Prostate gland (tissue), 2 donors: ENCODE results near the gene ARFGAP3. TPM values are rescaled to one million over a fixed set of nuclear protein-coding genes. Genes with fewer than 3 reads are reported as not detected.
"Not testable (repeated sequence)": the region's sequence is repeated elsewhere in the genome, so short reads cannot be mapped to it uniquely, and the experiment has no call there.

ENCODE experiments used
- DNase-seq: peaks from one replicate; pipeline ENCODE4 v3.0.0-alpha.2; 2019; ENCODE audit warnings: low spot score
- H3K27ac ChIP-seq, 2 donors: fragments of 200-600 bp; sonication (generic); 2 replicates each; pipeline ENCODE4 v1.5.1; 2017 to 2019
- H3K27me3 ChIP-seq: fragments of 200-600 bp; sonication (generic); replicated peaks from 2 replicates; pipeline ENCODE4 v1.5.1; 2019; ENCODE audit not compliant: insufficient read depth
- H3K36me3 ChIP-seq, 2 donors: fragments of 200-600 bp; sonication (generic); 1 replicate in 1 of 2; 2 replicates in 1 of 2; pipeline versions ENCODE4 v1.5.1 to v1.8.1; 2017 to 2019
- H3K4me1 ChIP-seq: fragments of 200-600 bp; sonication (generic); replicated peaks from 2 replicates; pipeline ENCODE4 v1.5.1; 2019
- H3K4me3 ChIP-seq, 2 donors: fragments of 200-600 bp; sonication (generic); 2 replicates each; pipeline ENCODE4 v1.5.1; 2017 to 2019
- H3K9me3 ChIP-seq: fragments of 200-600 bp; sonication (generic); 2 replicates; pipeline ENCODE4 v1.5.1; 2017
- POLR2A ChIP-seq: fragments of 450-650 bp; IDR thresholded peaks from one replicate; pipeline ENCODE4 v1.6.1; 2016; ENCODE audit warnings: antibody characterized with exemption, mild to moderate bottlenecking
- POLR2AphosphoS5 ChIP-seq: sonication (generic); formaldehyde crosslinking; IDR thresholded peaks from one replicate; pipeline ENCODE4 v1.6.1; 2017; ENCODE audit warnings: antibody characterized with exemption
- WGBS: methylation state at CpG from one replicate; pipeline ENCODE4 v1.1.5; 2018; 5-methylcytosine and 5-hydroxymethylcytosine counted together
- intact Hi-C: fragments of 100-400 bp; cut with DNase I; formaldehyde crosslinking; loops from one replicate; pipeline ENCODE4 v1.14.2; 2022
- total RNA-seq, 2 donors: library from RNA; depleted of rRNA; stranded (reverse); fragments of >200 nt; gene quantifications; one replicate each; pipeline ENCODE4 v1.1.0, GENCODE V29; 2016
- TF ChIP-seq, protein P1 (sequence below), 4 experiments: fragments of 200-600 bp in 2 of 4; fragments of 450-650 bp in 2 of 4; sonication (generic) in 2 of 4; IDR thresholded peaks; 1 replicate in 3 of 4; 2 replicates in 1 of 4; pipeline ENCODE4 v1.5.1; 2016 to 2019; ENCODE audit warnings: antibody characterized with exemption in 4 of 4, mild to moderate bottlenecking in 2 of 4, moderate library complexity in 2 of 4

Gene ARFGAP3
- total RNA-seq, 2 donors from 2014 or later, result 92.9 to 127 TPM

DNA sequence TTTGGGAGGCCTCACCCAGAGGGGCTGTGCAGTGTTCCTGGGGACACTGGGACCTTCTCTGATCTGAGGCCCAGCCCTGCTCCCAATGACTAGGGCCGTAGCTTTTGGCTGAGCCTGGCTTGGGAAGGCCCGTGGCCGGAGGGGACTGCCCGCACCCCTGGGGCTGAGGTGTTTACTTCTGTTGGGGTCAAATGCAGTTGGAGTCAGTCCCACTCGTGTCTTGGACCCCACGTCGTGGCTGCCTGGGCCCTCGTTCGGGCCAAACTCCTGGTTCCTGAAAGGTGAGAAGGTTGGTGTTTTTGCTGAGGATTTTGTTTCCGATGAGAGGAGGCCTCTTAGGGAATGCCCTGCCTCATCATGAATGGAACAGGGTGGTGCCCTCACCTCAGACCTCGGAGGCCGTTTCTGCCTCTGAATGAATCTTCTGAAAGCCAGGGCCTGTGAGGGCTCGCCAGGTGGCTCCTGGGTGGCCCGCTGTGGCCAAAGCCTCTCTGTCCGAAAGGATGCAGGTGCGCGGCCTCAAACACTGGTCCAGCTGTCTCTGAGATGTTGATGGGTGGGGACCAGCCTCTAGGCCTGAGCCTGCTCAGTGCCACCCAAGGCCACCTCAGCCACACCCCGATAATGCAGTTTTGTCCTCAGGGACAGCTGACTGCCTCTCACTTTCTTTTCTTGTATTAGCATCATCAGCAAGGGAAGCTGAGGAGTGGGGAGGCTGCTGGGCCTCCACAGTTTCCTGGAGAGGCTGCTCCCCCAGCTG is 96.1 kb downstream of the ARFGAP3 start:
- 74% methylated on average over 16 of the region's 18 CpGs for WGBS
- Histone ChIP-seq H3K27me3 (no peaks in the 10 kb centered on the region), H3K9me3 (no peaks in the 10 kb centered on the region), H3K4me3 (no peak overlapping the region), H3K36me3 (no peaks in the 10 kb centered on the region), H3K27ac (no peak overlapping the region), H3K4me1 (no peaks in the 10 kb centered on the region)
- intact Hi-C loops, result no loop called here
- TF ChIP-seq POLR2AphosphoS5, result no peak
- TF ChIP-seq, protein P1, sequence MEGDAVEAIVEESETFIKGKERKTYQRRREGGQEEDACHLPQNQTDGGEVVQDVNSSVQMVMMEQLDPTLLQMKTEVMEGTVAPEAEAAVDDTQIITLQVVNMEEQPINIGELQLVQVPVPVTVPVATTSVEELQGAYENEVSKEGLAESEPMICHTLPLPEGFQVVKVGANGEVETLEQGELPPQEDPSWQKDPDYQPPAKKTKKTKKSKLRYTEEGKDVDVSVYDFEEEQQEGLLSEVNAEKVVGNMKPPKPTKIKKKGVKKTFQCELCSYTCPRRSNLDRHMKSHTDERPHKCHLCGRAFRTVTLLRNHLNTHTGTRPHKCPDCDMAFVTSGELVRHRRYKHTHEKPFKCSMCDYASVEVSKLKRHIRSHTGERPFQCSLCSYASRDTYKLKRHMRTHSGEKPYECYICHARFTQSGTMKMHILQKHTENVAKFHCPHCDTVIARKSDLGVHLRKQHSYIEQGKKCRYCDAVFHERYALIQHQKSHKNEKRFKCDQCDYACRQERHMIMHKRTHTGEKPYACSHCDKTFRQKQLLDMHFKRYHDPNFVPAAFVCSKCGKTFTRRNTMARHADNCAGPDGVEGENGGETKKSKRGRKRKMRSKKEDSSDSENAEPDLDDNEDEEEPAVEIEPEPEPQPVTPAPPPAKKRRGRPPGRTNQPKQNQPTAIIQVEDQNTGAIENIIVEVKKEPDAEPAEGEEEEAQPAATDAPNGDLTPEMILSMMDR (IDR thresholded peaks at IDR 0.05), result no peak
- no peak for TF ChIP-seq POLR2A
- DNase-seq, result no peak

- H3K27ac ChIP-seq, result no peak overlapping the region
- TF ChIP-seq POLR2A, result no peak
- TF ChIP-seq, protein P1 (IDR thresholded peaks at IDR 0.05), result no peak
- TF ChIP-seq POLR2AphosphoS5, result no peak
- 64% methylated on average over 23 of the region's 23 CpGs for WGBS
- no peak overlapping the region for H3K4me3 ChIP-seq
- no peaks in the 10 kb centered on the region for H3K9me3 ChIP-seq
- H3K4me1 ChIP-seq, result no peaks in the 10 kb centered on the region
- H3K27me3 ChIP-seq, result no peaks in the 10 kb centered on the region
- no peak for DNase-seq
- intact Hi-C loops, result no loop called here
- no peaks in the 10 kb centered on the region for H3K36me3 ChIP-seq
Measured at GRCh38 chr22:42758931-42759629, 98.0 kb downstream of the ARFGAP3 start.

GRCh38 chr22:42755553-42755952 is 101.5 kb downstream of the ARFGAP3 start:
- intact Hi-C loops, H3K4me3 ChIP-seq, H3K27ac ChIP-seq, H3K4me1 ChIP-seq, DNase-seq, H3K36me3 ChIP-seq, H3K9me3 ChIP-seq, H3K27me3 ChIP-seq: not testable (repeated sequence)
- WGBS, result 81% methylated on average over 5 of the region's 5 CpGs

- H3K27ac ChIP-seq, intact Hi-C loops, H3K4me1 ChIP-seq, H3K9me3 ChIP-seq, H3K4me3 ChIP-seq, H3K27me3 ChIP-seq, H3K36me3 ChIP-seq, DNase-seq: not testable (repeated sequence)
- WGBS, result 94% methylated on average over 16 of the region's 16 CpGs
Measured at GRCh38 chr22:42755121-42755520, 102.0 kb downstream of the ARFGAP3 start.

GRCh38 chr22:42754658-42755057 is 102.4 kb downstream of the ARFGAP3 start:
- TF ChIP-seq, protein P1 (IDR thresholded peaks at IDR 0.05), result no peak
- TF ChIP-seq POLR2A (no peak), POLR2AphosphoS5 (no peak)
- no peak overlapping the region for H3K27ac ChIP-seq
- no peaks in the 10 kb centered on the region for H3K9me3 ChIP-seq
- no peaks in the 10 kb centered on the region for H3K4me1 ChIP-seq
- H3K4me3 ChIP-seq, result no peak overlapping the region
- no peaks in the 10 kb centered on the region for H3K36me3 ChIP-seq
- DNase-seq, result no peak
- intact Hi-C loops, result no loop called here
- 78% methylated on average over 6 of the region's 6 CpGs for WGBS
- H3K27me3 ChIP-seq, result no peaks in the 10 kb centered on the region

- H3K27me3 ChIP-seq, result no peaks in the 10 kb centered on the region
- TF ChIP-seq, protein P1 (IDR thresholded peaks at IDR 0.05), result no peak
- TF ChIP-seq POLR2AphosphoS5, result no peak
- no peak for TF ChIP-seq POLR2A
- H3K4me3 ChIP-seq, result no peak overlapping the region
- H3K36me3 ChIP-seq, result no peaks in the 10 kb centered on the region
- H3K4me1 ChIP-seq, result no peaks in the 10 kb centered on the region
- 92% methylated on average over 7 of the region's 7 CpGs for WGBS
- intact Hi-C loops, result no loop called here
- no peak overlapping the region for H3K27ac ChIP-seq
- no peaks in the 10 kb centered on the region for H3K9me3 ChIP-seq
- no peak for DNase-seq
Measured at GRCh38 chr22:42752912-42753311, 104.2 kb downstream of the ARFGAP3 start.
